Measurements from ENCODE around the gene MED1. TPM values are rescaled to one million over a fixed set of nuclear protein-coding genes. Genes with fewer than 3 reads are reported as not detected.

The MED1 gene
- total RNA-seq, 2 experiments from 2014 or later, result 58.9 to 59.7 TPM

GRCh38 chr17:39357488-39357887 lies 93.6 kb downstream of the MED1 start:
- no peaks in the 10 kb centered on the region for H3K9me3 Mint-ChIP-seq
- ChIA-PET CTCF (no interaction called here), POLR2A (no interaction called here)
- H3K4me1 Mint-ChIP-seq (ENCODE audit: low read depth), result peaks cover 6% of the 10 kb centered on the region
- H3K4me3 Mint-ChIP-seq, result no peak overlapping the region
- DNase-seq, result no peak
- no peak overlapping the region for H3K27ac Mint-ChIP-seq
- H3K36me3 Mint-ChIP-seq, result no peaks in the 10 kb centered on the region
- no peaks in the 10 kb centered on the region for H3K27me3 Mint-ChIP-seq
- intact Hi-C loops (cut with micrococcal nuclease), result no loop called here

Other genes starting within 250 kb of the MED1 start
- gene STAC2, start 225.3 kb downstream of the MED1 start, total RNA-seq, result not detected
- 10 to 100 TPM; 17.4 to 18.3 TPM for gene FBXL20, start 49.6 kb downstream of the MED1 start, total RNA-seq
- gene CDK12, start 10.2 kb upstream of the MED1 start, total RNA-seq, result 10 to 100 TPM; 55.8 to 57.4 TPM
- not detected for gene NEUROD2, start 156.7 kb upstream of the MED1 start, total RNA-seq
- not detected for gene PPP1R1B, start 175.7 kb upstream of the MED1 start, total RNA-seq
- 10 to 100 TPM; 53.6 to 60.3 TPM for gene STARD3, start 185.9 kb upstream of the MED1 start, total RNA-seq
- under 1 TPM; 0.80 to 0.90 TPM for gene TCAP, start 214.1 kb upstream of the MED1 start, total RNA-seq
- not detected for gene PNMT, start 217.2 kb upstream of the MED1 start, total RNA-seq
- gene PGAP3, start 236.8 kb upstream of the MED1 start, total RNA-seq, result 1 to 10 TPM; 8.3 to 8.6 TPM
- 1 to 10 TPM; 5.9 to 6.3 TPM for gene ERBB2, start 248.8 kb upstream of the MED1 start, total RNA-seq